Measurements from ENCODE around the gene MTCL3.

MTCL3 gene

GRCh38 chr6:127458817-127459216 is 60.3 kb downstream of the MTCL3 start:
- H3K9me3 ChIP-seq: no peaks in the 10 kb centered on the region
- DNase-seq (ENCODE audit: low spot score in 2 of 2): no peak
- H3K27me3 ChIP-seq: no peaks in the 10 kb centered on the region
- no peaks in the 10 kb centered on the region for H3K36me3 ChIP-seq
- intact Hi-C loops (cut with DNase I; ENCODE audit: low total_unique reads): loop anchor here (10.0 kb wide), 1 partner anchor 196 kb away; no protein-coding TSS in a partner anchor
- peak overlapping the region; percentile 26 to 66 for H3K27ac ChIP-seq
- no peaks in the 10 kb centered on the region for H3K4me1 ChIP-seq
- TF ChIP-seq POLR2AphosphoS5 (IDR thresholded peaks at IDR 0.05) (no peak), CTCF (IDR thresholded peaks at IDR 0.05) (no peak)
- peak overlapping the region; percentile 20 to 35 (median 30) for H3K4me3 ChIP-seq

GRCh38 chr6:127458222-127458621 is 60.9 kb downstream of the MTCL3 start:
- no peak overlapping the region for H3K27ac ChIP-seq
- peak overlapping the region; percentile 20 to 35 (median 30) for H3K4me3 ChIP-seq
- TF ChIP-seq POLR2AphosphoS5 (IDR thresholded peaks at IDR 0.05): no peak
- no peak for TF ChIP-seq POLR2A (IDR thresholded peaks at IDR 0.05)
- TF ChIP-seq CTCF (IDR thresholded peaks at IDR 0.05): no peak
- H3K36me3 ChIP-seq: no peaks in the 10 kb centered on the region
- no peaks in the 10 kb centered on the region for H3K27me3 ChIP-seq
- H3K9me3 ChIP-seq: no peaks in the 10 kb centered on the region
- H3K4me1 ChIP-seq: no peaks in the 10 kb centered on the region
- intact Hi-C loops (cut with DNase I; ENCODE audit: low total_unique reads): loop anchor here (10.0 kb wide), 1 partner anchor 197 kb away; no protein-coding TSS in a partner anchor
- no peak for DNase-seq (ENCODE audit: low spot score in 2 of 2)

GRCh38 chr6:127457456-127458064 is 61.6 kb downstream of the MTCL3 start:
- intact Hi-C loops (cut with DNase I; ENCODE audit: low total_unique reads): loop anchor here (10.0 kb wide), 1 partner anchor 197 kb away; no protein-coding TSS in a partner anchor
- TF ChIP-seq POLR2A (IDR thresholded peaks at IDR 0.05) (no peak), POLR2AphosphoS5 (IDR thresholded peaks at IDR 0.05) (no peak), CTCF (IDR thresholded peaks at IDR 0.05) (no peak)
- DNase-seq (ENCODE audit: low spot score in 2 of 2): no peak
- no peaks in the 10 kb centered on the region for H3K27me3 ChIP-seq
- H3K27ac ChIP-seq: peak overlapping the region in 1 of 2 donors; percentile 27
- H3K36me3 ChIP-seq: no peaks in the 10 kb centered on the region
- peak overlapping the region in 2 of 3 donors; percentile 20 to 35 for H3K4me3 ChIP-seq
- H3K4me1 ChIP-seq: no peaks in the 10 kb centered on the region
- H3K9me3 ChIP-seq: no peaks in the 10 kb centered on the region

GRCh38 chr6:127456465-127456864 is 62.7 kb downstream of the MTCL3 start:
- H3K36me3 ChIP-seq: no peaks in the 10 kb centered on the region
- H3K4me1 ChIP-seq: no peaks in the 10 kb centered on the region
- no peak overlapping the region for H3K4me3 ChIP-seq
- intact Hi-C loops (cut with DNase I; ENCODE audit: low total_unique reads): loop anchor here (10.0 kb wide), 1 partner anchor 198 kb away; no protein-coding TSS in a partner anchor
- H3K27me3 ChIP-seq: no peaks in the 10 kb centered on the region
- no peak for DNase-seq (ENCODE audit: low spot score in 2 of 2)
- H3K27ac ChIP-seq: peak overlapping the region in 1 of 2 donors; percentile 16
- TF ChIP-seq POLR2AphosphoS5 (IDR thresholded peaks at IDR 0.05): no peak
- TF ChIP-seq CTCF (IDR thresholded peaks at IDR 0.05): no peak
- TF ChIP-seq POLR2A (IDR thresholded peaks at IDR 0.05): no peak
- no peaks in the 10 kb centered on the region for H3K9me3 ChIP-seq

- Histone ChIP-seq H3K9me3 (no peaks in the 10 kb centered on the region), H3K27ac (no peak overlapping the region), H3K4me3 (no peak overlapping the region), H3K36me3 (no peaks in the 10 kb centered on the region), H3K27me3 (no peaks in the 10 kb centered on the region), H3K4me1 (no peaks in the 10 kb centered on the region)
- TF ChIP-seq POLR2AphosphoS5 (IDR thresholded peaks at IDR 0.05) (no peak), POLR2A (IDR thresholded peaks at IDR 0.05) (no peak), CTCF (IDR thresholded peaks at IDR 0.05) (no peak)
- intact Hi-C loops (cut with DNase I; ENCODE audit: low total_unique reads): loop anchor here (10.0 kb wide), 1 partner anchor 201 kb away; no protein-coding TSS in a partner anchor
- no peak for DNase-seq (ENCODE audit: low spot score in 2 of 2)
Observed at GRCh38 chr6:127453845-127454619, 65.1 kb downstream of the MTCL3 start.

Data from breast epithelium (tissue), 4 donors.